HEK293T (cell line): ENCODE measurements around the gene RELA.

ENCODE experiments used
- ARNT ChIP-seq: fragments of 450-650 bp; IDR thresholded peaks from 2 replicates; pipeline ENCODE4 v1.6.1; 2017; ENCODE audit warnings: mild to moderate bottlenecking
- BHLHE40 ChIP-seq: fragments of 450-650 bp; IDR thresholded peaks from 2 replicates; pipeline ENCODE4 v1.6.1; 2016; ENCODE audit warnings: mild to moderate bottlenecking, moderate library complexity, borderline replicate concordance
- CTBP1 ChIP-seq: fragments of 450-650 bp; IDR thresholded peaks from 2 replicates; pipeline ENCODE4 v1.6.1; 2016; ENCODE audit warnings: borderline replicate concordance
- ELF4 ChIP-seq: fragments of 450-650 bp; IDR thresholded peaks from 2 replicates; pipeline ENCODE4 v1.6.1; 2017; ENCODE audit warnings: antibody characterized with exemption
- FOXK2 ChIP-seq: fragments of 450-650 bp; IDR thresholded peaks from 2 replicates; pipeline ENCODE4 v1.6.1; 2016; ENCODE audit warnings: mild to moderate bottlenecking
- LEF1 ChIP-seq: fragments of 450-650 bp; IDR thresholded peaks from 2 replicates; pipeline ENCODE4 v1.6.1; 2017; ENCODE audit warnings: mild to moderate bottlenecking, borderline replicate concordance
- SP1 ChIP-seq: fragments of 450-650 bp; IDR thresholded peaks from 2 replicates; pipeline ENCODE4 v1.6.1; 2017
- SUZ12 ChIP-seq: fragments of 450-650 bp; IDR thresholded peaks from 2 replicates; pipeline ENCODE4 v1.6.1; 2016; ENCODE audit warnings: mild to moderate bottlenecking
- TARDBP ChIP-seq: fragments of 450-650 bp; IDR thresholded peaks from 2 replicates; pipeline ENCODE4 v1.6.1; 2016
- TF ChIP-seq, protein P1 (sequence below): fragments of 450-650 bp; IDR thresholded peaks from 2 replicates; pipeline ENCODE4 v1.6.1; 2016

DNA sequence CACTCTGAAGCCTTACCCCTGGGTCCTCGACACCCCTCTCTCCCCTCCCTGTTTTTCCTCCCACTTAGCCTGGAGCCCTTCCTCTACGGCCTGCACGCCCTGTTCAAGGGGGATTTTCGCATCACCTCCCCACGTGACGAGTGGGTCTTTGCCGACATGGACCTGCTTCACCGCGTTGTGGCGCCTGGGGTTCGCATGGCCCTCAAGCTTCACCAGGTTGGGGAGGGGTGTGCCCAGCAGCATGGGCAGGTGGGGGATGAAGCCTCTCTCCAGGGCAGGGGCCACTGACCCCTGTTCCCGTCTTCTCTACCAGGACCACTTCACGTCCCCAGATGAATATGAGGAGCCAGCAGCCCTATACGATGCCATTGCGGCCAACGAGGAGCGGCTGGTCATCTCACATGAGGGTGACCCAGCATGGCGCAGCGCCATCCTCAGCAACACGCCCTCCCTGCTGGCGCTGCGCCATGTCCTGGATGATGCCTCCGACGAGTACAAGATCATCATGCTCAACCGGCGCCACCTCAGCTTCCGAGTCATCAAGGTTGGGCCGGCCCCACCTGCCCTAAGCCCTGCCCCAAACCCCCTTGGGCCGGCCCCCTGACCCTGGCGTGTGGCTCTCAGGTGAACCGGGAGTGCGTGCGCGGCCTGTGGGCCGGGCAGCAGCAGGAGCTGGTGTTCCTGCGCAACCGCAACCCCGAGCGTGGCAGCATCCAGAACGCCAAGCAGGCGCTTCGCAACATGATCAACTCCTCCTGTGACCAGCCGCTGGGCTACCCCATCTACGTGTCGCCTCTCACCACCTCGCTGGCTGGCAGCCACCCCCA lies 27.6 kb downstream of the RELA start:
- TF ChIP-seq ELF4: no peak
- no peak for TF ChIP-seq ARNT
- no peak for TF ChIP-seq TARDBP
- no peak for TF ChIP-seq SUZ12
- TF ChIP-seq, protein P1, sequence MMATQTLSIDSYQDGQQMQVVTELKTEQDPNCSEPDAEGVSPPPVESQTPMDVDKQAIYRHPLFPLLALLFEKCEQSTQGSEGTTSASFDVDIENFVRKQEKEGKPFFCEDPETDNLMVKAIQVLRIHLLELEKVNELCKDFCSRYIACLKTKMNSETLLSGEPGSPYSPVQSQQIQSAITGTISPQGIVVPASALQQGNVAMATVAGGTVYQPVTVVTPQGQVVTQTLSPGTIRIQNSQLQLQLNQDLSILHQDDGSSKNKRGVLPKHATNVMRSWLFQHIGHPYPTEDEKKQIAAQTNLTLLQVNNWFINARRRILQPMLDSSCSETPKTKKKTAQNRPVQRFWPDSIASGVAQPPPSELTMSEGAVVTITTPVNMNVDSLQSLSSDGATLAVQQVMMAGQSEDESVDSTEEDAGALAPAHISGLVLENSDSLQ: no peak
- TF ChIP-seq SP1: no peak
- TF ChIP-seq BHLHE40: no peak
- no peak for TF ChIP-seq LEF1
- TF ChIP-seq FOXK2: no peak
- TF ChIP-seq CTBP1: no peak
